ENCODE results near the gene GJD4.

GJD4 gene

DNA sequence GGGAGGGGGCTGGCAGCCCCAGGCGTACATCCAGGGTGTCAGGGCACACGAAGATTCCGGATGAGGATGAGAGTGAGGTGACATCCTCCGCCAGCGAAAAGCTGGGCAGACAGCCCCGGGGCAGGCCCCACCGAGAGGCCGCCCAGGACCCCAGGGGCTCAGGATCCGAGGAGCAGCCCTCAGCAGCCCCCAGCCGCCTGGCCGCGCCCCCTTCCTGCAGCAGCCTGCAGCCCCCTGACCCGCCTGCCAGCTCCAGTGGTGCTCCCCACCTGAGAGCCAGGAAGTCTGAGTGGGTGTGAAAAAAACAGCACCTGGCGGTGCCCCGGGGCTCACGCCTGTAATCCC, 3.2 kb downstream of the GJD4 start:
- Histone ChIP-seq H3K9ac (ENCODE audit: low read length) (peak overlapping the region; percentile 59), H3K23ac (ENCODE audit: low read length in 2 of 2) (no peak overlapping the region), H3K4me2 (ENCODE audit: low read length, poor library complexity, severe bottlenecking) (no peak overlapping the region), H3K36me3 (ENCODE audit: control insufficient read depth in 1 of 2, insufficient read depth in 2 of 2, low read depth in 1 of 2, low read length in 2 of 2) (no peaks in the 10 kb centered on the region), H4K91ac (ENCODE audit: low read length) (no peak overlapping the region), H2BK5ac (ENCODE audit: low read depth, low read length, poor library complexity, severe bottlenecking) (no peak overlapping the region), H2BK120ac (ENCODE audit: low read depth, low read length) (no peak overlapping the region), H2BK15ac (ENCODE audit: low read depth, poor library complexity, severe bottlenecking) (no peak overlapping the region), H3K18ac (ENCODE audit: low read depth in 1 of 2, low read length in 2 of 2) (no peak overlapping the region), H2AK5ac (ENCODE audit: low read length, severe bottlenecking) (no peak overlapping the region), H2BK12ac (ENCODE audit: low read length in 2 of 2) (no peak overlapping the region), H2AFZ (ENCODE audit: low read depth, low read length) (no peak overlapping the region), H3K27ac (ENCODE audit: low read length, poor library complexity, severe bottlenecking) (no peak overlapping the region), H3K4ac (ENCODE audit: low read depth in 1 of 2, low read length in 2 of 2) (no peak overlapping the region), H3K27me3 (ENCODE audit: control insufficient read depth in 1 of 2, insufficient read depth in 1 of 2, low read length in 2 of 2) (peaks cover 0 to 68% of the 10 kb centered on the region in 2 experiments), H3K4me3 (ENCODE audit: insufficient read depth in 1 of 2, low read depth in 1 of 2, low read length in 2 of 2) (peak overlapping the region in 1 of 2 experiments; percentile 68), H3K79me1 (replicated peaks; ENCODE audit: low read length, poor library complexity, severe bottlenecking) (no peaks in the 10 kb centered on the region), H4K8ac (ENCODE audit: low read length) (no peak overlapping the region), H3K14ac (ENCODE audit: low read length in 2 of 2) (no peak overlapping the region), H3K9me3 (ENCODE audit: control insufficient read depth, low read length) (peaks cover 5% of the 10 kb centered on the region), H3K4me1 (ENCODE audit: control insufficient read depth, insufficient read depth, low read depth, low read length) (no peaks in the 10 kb centered on the region)
- 96% methylated on average over 15 of the region's 16 CpGs for WGBS
- no peak for DNase-seq

DNA sequence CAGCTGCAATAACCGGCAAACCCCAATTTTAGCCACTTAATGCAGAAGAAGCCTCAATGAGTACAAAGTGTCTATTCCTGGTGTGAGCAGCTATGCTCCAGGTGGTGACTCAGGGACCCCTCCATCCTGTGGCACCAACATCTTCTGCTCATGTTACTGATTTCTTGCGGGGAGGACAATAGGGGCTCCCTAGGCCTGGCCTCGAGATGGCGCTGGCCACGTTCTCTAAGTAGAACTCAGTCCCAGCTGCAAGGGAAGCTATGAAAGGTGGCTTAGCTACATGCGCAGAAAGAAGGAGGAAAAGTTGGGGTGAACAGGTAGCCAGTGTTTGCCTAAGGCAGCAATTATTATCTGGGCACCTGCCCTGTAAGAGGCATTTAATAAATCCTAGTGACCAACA, 6.6 kb downstream of the GJD4 start:
- Histone ChIP-seq H2BK15ac (ENCODE audit: low read depth, poor library complexity, severe bottlenecking) (no peak overlapping the region), H3K9me3 (ENCODE audit: control insufficient read depth, low read length) (peaks cover 5% of the 10 kb centered on the region), H3K4ac (ENCODE audit: low read depth in 1 of 2, low read length in 2 of 2) (no peak overlapping the region), H3K4me3 (ENCODE audit: insufficient read depth in 1 of 2, low read depth in 1 of 2, low read length in 2 of 2) (no peak overlapping the region), H3K27me3 (ENCODE audit: control insufficient read depth in 1 of 2, insufficient read depth in 1 of 2, low read length in 2 of 2) (peaks cover 5 to 54% of the 10 kb centered on the region in 2 experiments), H3K36me3 (ENCODE audit: control insufficient read depth in 1 of 2, insufficient read depth in 2 of 2, low read depth in 1 of 2, low read length in 2 of 2) (no peaks in the 10 kb centered on the region), H2BK5ac (ENCODE audit: low read depth, low read length, poor library complexity, severe bottlenecking) (no peak overlapping the region), H3K27ac (ENCODE audit: low read length, poor library complexity, severe bottlenecking) (no peak overlapping the region), H3K23ac (ENCODE audit: low read length in 2 of 2) (no peak overlapping the region), H2AFZ (ENCODE audit: low read depth, low read length) (no peak overlapping the region), H4K8ac (ENCODE audit: low read length) (no peak overlapping the region), H3K9ac (ENCODE audit: low read length) (no peak overlapping the region), H3K14ac (ENCODE audit: low read length in 2 of 2) (no peak overlapping the region), H4K91ac (ENCODE audit: low read length) (no peak overlapping the region), H2AK5ac (ENCODE audit: low read length, severe bottlenecking) (no peak overlapping the region), H3K4me1 (ENCODE audit: control insufficient read depth, insufficient read depth, low read depth, low read length) (no peaks in the 10 kb centered on the region), H3K4me2 (ENCODE audit: low read length, poor library complexity, severe bottlenecking) (no peak overlapping the region), H3K18ac (ENCODE audit: low read depth in 1 of 2, low read length in 2 of 2) (no peak overlapping the region), H3K79me1 (replicated peaks; ENCODE audit: low read length, poor library complexity, severe bottlenecking) (no peaks in the 10 kb centered on the region), H2BK12ac (ENCODE audit: low read length in 2 of 2) (no peak overlapping the region), H2BK120ac (ENCODE audit: low read depth, low read length) (no peak overlapping the region)
- 80% methylated on average over 6 of the region's 6 CpGs for WGBS
- no peak for DNase-seq

DNA sequence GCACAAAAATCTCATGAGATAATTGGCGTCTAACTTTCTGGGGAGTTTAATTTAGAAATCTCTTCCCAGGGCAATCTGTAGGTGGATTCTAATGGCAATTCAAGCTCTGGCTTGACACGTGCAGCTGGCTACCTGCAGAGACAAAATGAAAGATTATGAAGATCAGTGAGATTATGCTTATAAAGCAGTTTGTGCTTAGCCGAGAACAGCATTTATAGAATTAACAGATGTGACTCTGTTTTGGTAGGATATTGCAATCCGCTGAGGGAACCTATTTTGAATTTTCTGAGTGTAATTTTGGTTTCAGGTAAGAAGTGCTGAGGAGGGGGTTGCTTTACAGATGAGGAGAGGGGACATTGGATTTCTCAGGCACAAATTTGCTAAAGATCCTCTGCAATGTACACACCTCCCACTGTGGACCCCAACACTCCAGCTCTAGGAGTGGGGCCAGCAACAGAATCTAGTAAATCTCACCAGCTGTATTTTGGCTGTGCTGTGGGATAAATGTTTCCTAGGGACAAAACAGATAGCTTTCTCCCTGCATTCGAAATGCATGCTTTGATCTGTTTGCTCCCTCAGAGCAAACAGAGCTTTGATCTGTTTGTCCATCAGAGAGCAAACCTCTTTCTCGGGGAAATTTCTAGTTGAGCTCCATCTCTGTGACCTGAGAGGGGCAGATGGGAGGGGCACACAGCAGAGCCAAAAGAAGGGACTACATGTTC, 7.4 kb downstream of the GJD4 start:
- no peak overlapping the region for H3K14ac ChIP-seq (ENCODE audit: low read length in 2 of 2)
- no peaks in the 10 kb centered on the region for H3K36me3 ChIP-seq (ENCODE audit: control insufficient read depth in 1 of 2, insufficient read depth in 2 of 2, low read depth in 1 of 2, low read length in 2 of 2)
- H3K4me2 ChIP-seq (ENCODE audit: low read length, poor library complexity, severe bottlenecking), result no peak overlapping the region
- H3K18ac ChIP-seq (ENCODE audit: low read depth in 1 of 2, low read length in 2 of 2), result no peak overlapping the region
- H3K9me3 ChIP-seq (ENCODE audit: control insufficient read depth, low read length), result peaks cover 5% of the 10 kb centered on the region
- no peak overlapping the region for H2BK15ac ChIP-seq (ENCODE audit: low read depth, poor library complexity, severe bottlenecking)
- no peak overlapping the region for H2BK120ac ChIP-seq (ENCODE audit: low read depth, low read length)
- H3K23ac ChIP-seq (ENCODE audit: low read length in 2 of 2), result no peak overlapping the region
- no peak overlapping the region for H3K9ac ChIP-seq (ENCODE audit: low read length)
- no peak overlapping the region for H4K8ac ChIP-seq (ENCODE audit: low read length)
- no peak overlapping the region for H2AFZ ChIP-seq (ENCODE audit: low read depth, low read length)
- no peaks in the 10 kb centered on the region for H3K79me1 ChIP-seq (replicated peaks; ENCODE audit: low read length, poor library complexity, severe bottlenecking)
- H3K27me3 ChIP-seq (ENCODE audit: control insufficient read depth in 1 of 2, insufficient read depth in 1 of 2, low read length in 2 of 2), result peaks cover 5 to 47% of the 10 kb centered on the region in 2 experiments
- no peak for DNase-seq
- H3K27ac ChIP-seq (ENCODE audit: low read length, poor library complexity, severe bottlenecking), result no peak overlapping the region
- H2BK5ac ChIP-seq (ENCODE audit: low read depth, low read length, poor library complexity, severe bottlenecking), result no peak overlapping the region
- no peak overlapping the region for H2AK5ac ChIP-seq (ENCODE audit: low read length, severe bottlenecking)
- 85% methylated on average over 6 of the region's 6 CpGs for WGBS
- H3K4ac ChIP-seq (ENCODE audit: low read depth in 1 of 2, low read length in 2 of 2), result no peak overlapping the region
- no peaks in the 10 kb centered on the region for H3K4me1 ChIP-seq (ENCODE audit: control insufficient read depth, insufficient read depth, low read depth, low read length)
- H3K4me3 ChIP-seq (ENCODE audit: insufficient read depth in 1 of 2, low read depth in 1 of 2, low read length in 2 of 2), result no peak overlapping the region
- no peak overlapping the region for H2BK12ac ChIP-seq (ENCODE audit: low read length in 2 of 2)
- no peak overlapping the region for H4K91ac ChIP-seq (ENCODE audit: low read length)

DNA sequence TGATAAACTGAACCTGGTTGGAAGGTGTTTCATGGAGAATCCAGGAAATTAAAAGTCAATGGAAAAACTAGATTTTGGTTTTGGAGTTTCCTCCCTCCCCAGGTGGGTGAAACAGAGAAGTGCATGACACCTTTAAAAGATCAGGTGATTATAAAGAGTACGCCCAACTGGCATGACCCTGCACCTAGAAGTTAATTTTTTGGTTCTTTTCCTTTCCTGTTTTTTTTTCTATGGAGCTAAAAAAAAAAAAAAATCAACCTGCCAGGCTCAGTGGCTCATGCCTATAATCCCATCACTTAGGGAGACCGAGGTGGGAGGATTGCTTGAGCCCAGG, 7.9 kb downstream of the GJD4 start:
- Histone ChIP-seq H2BK120ac (ENCODE audit: low read depth, low read length) (no peak overlapping the region), H3K4me2 (ENCODE audit: low read length, poor library complexity, severe bottlenecking) (no peak overlapping the region), H4K91ac (ENCODE audit: low read length) (no peak overlapping the region), H2BK12ac (ENCODE audit: low read length in 2 of 2) (no peak overlapping the region), H3K4ac (ENCODE audit: low read depth in 1 of 2, low read length in 2 of 2) (no peak overlapping the region), H3K23ac (ENCODE audit: low read length in 2 of 2) (no peak overlapping the region), H3K27me3 (ENCODE audit: control insufficient read depth in 1 of 2, insufficient read depth in 1 of 2, low read length in 2 of 2) (peaks cover 5 to 46% of the 10 kb centered on the region in 2 experiments), H3K79me1 (replicated peaks; ENCODE audit: low read length, poor library complexity, severe bottlenecking) (no peaks in the 10 kb centered on the region), H3K18ac (ENCODE audit: low read depth in 1 of 2, low read length in 2 of 2) (no peak overlapping the region), H4K8ac (ENCODE audit: low read length) (no peak overlapping the region), H3K27ac (ENCODE audit: low read length, poor library complexity, severe bottlenecking) (no peak overlapping the region), H3K4me3 (ENCODE audit: insufficient read depth in 1 of 2, low read depth in 1 of 2, low read length in 2 of 2) (no peak overlapping the region), H3K9ac (ENCODE audit: low read length) (no peak overlapping the region), H2BK15ac (ENCODE audit: low read depth, poor library complexity, severe bottlenecking) (no peak overlapping the region), H3K4me1 (ENCODE audit: control insufficient read depth, insufficient read depth, low read depth, low read length) (no peaks in the 10 kb centered on the region), H3K9me3 (ENCODE audit: control insufficient read depth, low read length) (peaks cover 5% of the 10 kb centered on the region), H3K36me3 (ENCODE audit: control insufficient read depth in 1 of 2, insufficient read depth in 2 of 2, low read depth in 1 of 2, low read length in 2 of 2) (no peaks in the 10 kb centered on the region), H2AK5ac (ENCODE audit: low read length, severe bottlenecking) (no peak overlapping the region), H2AFZ (ENCODE audit: low read depth, low read length) (no peak overlapping the region), H2BK5ac (ENCODE audit: low read depth, low read length, poor library complexity, severe bottlenecking) (no peak overlapping the region), H3K14ac (ENCODE audit: low read length in 2 of 2) (no peak overlapping the region)
- 100% methylated on average over 1 of the region's 2 CpGs for WGBS
- DNase-seq, result no peak
